HG02840 (cell line): ENCODE results near the gene RSPH4A.
"Not testable (repeated sequence)": the region's sequence is repeated elsewhere in the genome, so short reads cannot be mapped to it uniquely, and the experiment has no call there.

Source experiments
- ATAC-seq: cut with Tn5 transposase; IDR thresholded peaks from one replicate; pipeline ENCODE4 v1.9.1; 2021; ENCODE audit warnings: mild to moderate bottlenecking, moderate library complexity, moderate number of reproducible peaks; ENCODE audit not compliant: unreplicated experiment, low FRiP score

Gene RSPH4A

DNA sequence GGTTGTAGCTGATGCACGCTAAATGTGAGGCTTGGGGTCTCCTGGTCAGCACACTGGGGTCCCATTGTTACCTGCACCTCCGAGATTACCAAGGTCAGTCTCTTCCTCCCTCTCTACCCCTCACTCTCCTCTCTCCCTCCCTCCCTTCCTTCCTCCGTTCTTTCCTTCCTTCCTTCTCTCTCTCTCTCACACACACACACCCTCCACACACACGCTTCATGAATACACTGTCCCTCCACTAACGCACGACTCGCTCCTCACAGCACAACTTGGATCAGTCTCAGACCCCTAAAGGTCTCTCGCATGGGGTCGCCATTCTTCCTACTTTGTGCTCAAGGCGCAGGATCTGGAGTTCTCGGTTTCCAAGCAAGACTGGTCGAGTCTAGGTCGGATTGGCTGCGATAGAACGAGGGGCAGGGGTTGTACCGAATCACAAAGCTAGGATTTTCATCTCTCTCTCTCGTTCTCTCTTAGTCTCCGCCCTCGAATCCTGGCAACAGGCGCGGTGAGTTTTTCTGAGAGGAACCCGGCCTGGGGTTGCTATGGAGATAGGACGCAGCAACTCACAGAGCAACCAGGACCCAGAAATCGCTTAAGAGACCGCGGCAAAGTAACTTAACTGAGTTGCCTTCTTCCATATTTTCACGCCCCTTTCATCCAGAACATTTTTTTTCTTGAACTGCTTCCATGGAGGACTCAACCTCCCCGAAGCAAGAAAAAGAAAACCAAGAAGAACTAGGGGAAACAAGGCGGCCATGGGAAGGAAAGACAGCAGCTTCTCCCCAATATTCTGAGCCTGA, at the start of gene RSPH4A:
TSS of gene RSPH4A (plus strand) at position 543 of the 800 bp plus-strand sequence. CDS start at position 688, 145 bp downstream.
- peak; percentile 99 for ATAC-seq

DNA sequence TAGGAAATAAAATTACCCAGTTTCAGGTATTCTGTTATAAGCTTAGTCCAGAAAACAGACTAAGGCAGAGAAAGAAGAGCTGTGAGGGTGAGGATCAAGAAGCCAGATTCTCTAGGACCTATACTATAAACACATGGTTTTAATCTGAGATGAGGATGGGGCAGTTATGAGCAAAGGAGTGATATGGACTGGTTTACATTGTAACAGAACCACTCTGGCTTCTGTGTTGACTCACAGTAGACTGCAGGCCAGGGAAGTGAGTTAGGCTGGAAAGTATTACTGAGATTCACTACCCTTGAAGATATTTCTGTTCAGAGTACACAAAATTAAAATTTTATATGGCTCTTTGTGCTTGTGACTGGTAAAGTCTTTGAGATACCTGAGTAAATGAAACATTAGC, 48.2 kb upstream of the RSPH4A start:
- ATAC-seq, result no peak

DNA sequence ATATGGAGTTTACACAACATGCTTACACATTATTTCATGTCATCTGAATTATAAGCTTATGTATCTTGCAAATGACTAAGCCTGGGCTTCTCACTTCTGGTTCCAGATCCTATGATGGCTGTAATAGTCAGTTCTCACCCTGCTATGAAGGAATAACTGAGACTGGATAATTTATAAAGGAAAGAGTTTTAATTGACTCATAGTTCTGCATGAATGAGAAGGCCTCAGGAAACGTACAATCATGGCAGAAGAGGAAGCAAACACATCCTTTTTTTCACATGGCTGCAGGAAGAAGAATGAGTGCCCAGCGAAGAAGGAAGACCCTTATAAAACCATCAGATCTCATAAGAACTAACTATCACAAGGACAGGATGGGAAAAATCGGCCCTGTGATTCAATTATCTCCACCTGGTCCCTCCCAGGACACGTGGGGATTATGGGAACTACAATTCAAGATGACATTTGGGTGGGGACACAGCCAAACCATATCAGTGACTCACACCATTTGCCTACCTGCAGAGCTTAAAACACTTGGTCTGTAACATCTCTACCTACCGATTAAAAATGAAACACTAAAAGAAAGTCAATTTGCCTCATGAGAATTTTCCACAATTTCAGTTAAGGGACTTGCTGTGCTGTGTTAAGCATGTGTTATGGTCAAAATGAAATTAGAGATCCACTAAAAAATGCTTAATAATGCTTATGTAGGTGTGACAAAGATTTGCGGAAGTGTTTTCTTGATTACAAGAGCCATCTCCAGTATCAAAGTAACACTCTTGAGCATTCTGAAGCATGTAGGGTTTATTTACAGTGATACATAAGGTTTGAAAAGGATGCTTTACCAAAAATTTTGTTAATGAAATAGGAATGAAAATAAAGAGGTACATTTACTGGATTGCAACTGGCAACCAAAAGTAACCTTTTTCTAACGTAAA, 47.2 kb upstream of the RSPH4A start:
- no peak for ATAC-seq

DNA sequence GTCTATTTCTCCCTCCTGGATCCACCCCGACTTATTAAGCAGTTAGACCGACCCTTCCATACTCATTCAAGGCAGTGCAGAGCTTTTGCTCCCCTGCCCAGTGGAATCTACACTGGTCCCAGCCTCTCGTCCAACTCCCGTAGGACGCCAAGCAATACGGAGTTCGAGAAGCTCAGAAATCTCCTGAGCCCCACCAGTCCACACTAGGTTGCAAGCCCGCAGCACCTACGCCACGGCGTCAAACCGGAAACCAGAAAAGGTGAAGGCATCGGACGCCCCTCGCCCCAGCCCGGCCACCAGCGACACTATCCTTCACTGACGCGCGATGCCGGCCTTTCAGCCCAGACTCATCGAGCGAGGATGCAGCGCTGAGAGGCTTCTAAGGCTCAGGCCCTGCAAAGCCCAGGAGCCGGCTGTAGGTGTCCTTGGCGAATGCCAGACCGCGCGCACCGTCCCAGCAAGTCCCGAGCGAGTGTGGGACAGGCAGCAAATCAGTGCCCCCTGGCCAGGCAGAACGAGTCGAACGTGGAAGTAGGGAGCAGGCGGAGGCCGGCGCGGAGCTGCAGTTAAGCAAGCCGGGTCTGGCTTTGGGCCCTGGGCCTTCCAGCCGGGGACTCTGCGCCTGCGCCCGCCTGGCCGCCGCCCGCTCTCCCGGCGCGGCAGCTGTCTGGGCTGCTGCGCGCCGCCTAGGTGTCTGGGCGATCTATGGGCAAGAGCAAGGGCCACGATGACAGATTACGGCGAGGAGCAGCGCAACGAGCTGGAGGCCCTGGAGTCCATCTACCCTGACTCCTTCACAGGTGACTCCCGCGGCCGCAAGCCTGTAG, 45.2 kb upstream of the RSPH4A start, which contains the start of gene RWDD1:
TSS of gene RWDD1 (plus strand) at position 649 of the 827 bp plus-strand sequence. CDS start at position 728, 79 bp downstream.
- peak; percentile 96 for ATAC-seq

DNA sequence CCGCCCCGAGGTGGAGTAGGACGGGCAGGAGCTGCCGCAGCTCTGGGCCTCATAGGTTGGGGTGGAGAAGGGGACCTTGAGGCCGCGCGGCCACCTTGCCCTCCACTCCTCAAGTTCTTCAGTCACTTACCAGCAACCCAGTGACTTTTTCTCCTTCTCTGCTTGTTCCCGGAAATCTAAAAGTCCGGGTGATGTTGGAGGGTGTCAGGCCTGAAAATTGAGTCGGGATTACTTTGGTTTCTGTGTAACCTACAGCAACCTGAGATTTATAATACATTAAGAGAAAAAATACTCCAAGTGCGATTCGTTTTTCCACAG, 44.6 kb upstream of the RSPH4A start:
- no peak for ATAC-seq

DNA sequence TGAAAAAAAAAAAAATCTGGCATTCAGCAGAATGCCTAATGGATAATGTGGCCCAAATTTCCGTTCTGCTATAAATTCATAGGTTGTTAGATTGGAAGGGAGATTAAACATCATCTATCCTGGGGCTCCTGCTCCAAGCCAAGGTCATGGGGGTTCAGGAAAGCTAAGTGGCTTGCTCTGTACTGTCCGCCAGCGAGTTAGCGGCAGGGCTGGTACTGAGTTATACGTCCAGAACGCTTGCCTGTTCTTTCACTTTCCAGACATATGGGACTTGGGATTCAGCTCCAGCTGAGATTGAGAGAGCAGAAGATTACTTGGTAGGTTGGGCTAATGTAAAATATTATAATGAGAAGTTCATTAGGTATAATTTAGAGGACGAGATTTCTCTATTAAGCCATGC, 44.1 kb upstream of the RSPH4A start:
- no peak for ATAC-seq

DNA sequence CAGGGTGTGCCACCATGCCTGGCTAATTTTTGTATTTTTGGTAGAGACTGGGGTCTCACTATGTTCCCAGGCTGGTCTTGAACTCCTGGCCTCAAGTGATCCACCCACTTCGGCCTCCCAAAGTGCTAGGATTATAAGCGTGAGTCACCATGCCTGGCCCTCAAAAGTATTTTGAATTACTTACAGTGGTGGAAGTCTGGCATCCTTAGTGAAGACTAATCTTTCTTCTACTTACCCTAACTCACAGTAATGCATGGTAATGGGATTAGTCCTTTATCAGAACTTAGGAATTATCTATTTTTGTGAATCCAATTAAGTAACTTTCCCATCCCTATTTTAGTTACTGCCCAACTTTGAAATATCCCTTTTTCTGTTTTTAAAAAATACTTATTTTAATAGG, 41.1 kb upstream of the RSPH4A start:
- no peak for ATAC-seq

DNA sequence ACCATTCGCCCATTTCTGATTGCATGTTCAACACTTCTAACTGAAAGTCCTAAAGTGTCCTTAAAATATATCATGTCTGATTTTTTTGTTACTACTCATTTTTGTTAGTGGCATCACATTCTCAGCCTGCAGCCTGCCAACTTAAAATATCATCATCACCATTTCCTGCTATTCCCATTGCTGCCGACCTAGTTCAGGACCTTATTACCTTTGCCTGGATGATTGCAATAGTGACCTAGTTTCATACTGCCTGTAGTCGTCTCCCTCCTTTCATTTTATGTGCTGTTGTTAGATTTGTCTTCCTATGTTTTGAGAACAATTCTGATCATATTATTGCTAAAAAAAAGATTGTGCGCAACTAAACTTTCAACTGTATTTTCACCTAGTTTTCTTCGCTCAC, 38.8 kb upstream of the RSPH4A start:
- ATAC-seq, result no peak

DNA sequence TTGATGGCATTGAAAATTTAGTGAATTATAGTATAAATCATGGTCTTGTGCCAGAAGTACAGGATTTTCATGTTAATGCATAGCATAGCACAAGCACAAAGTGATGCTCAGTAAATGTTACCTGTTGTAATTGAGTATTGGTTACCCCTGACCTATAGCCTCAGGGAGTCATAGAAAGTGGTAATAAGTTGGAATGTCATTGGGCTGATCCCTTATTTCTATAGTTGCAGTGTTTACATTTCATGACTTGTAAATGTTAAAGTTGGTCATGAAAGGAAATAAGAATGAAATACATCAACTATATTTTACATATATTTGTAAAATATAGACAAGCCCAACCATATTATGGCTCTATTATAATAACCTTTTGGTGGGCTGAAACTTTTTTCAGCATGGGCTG, 37.9 kb upstream of the RSPH4A start:
- no peak for ATAC-seq

DNA sequence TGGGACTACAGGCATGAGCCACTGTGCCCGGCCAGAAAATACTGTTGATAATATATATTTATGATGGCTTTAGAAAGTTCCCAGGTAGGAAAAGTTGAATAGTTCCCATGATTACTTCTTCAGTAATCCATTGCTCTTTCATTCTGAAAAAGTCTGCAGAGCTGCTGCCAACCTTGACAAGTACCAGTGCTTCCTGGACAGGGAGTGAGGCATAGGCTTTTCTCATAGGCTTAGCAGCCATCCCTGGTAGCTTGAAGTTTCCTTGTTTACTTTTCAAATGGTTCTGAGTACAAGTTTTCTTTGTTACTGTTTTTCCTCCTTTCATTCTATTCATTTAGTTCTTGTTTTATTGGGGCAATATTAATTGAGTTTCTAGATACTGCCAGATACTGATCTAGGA, 37.1 kb upstream of the RSPH4A start:
- no peak for ATAC-seq

DNA sequence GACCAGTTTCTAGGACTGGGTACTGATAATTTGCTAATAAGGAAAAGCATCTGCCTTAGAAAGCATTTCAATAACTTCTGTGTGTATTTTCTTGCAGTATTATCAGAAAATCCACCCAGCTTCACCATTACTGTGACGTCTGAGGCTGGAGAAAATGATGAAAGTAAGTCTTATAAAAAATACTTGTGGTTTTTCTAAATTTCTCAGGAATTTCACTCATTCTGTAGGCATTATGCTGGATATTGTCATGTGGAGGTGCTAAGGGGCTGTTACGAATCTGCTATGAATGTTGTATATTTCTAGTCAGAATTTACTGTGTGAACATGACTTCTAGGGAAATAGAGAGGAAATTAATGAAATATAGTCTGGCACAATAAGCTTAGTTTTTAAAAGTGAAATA, 36.1 kb upstream of the RSPH4A start:
- ATAC-seq, result no peak

DNA sequence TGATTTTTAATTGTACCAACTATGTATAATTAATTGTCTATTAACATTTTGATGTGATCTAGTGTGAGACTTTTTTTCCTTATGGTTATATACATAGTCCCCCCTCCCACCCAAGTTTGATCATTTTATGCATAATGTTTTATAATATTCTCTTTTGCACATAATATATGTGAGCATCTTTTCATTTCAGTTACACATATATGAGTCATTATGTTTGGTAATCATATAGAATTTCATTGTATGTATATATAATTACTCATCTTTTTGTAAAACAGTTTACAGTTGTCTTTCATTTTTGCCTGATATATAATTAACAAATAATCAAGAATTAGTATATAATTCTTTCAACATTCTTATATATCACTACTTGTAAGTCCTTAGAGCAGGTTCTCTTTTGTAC, 30.0 kb upstream of the RSPH4A start:
- ATAC-seq, result no peak

DNA sequence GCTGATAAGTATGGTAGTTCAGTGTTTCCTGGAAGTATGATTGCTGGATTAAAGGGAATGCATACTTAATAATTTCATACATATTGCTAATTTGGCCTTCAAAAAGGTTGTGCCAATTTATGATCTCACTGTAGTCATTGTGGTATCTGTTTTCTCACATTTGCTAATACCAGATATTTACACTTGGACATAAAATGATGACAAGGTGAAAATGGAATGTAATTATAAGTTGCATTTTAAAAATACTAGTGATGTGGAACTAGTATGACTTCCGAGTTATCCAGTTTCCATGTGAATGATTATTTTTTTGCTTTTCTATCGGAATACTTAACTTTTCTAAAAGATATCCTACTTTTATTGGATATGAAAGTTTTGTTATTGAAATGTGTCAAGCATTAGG, 29.5 kb upstream of the RSPH4A start:
- no peak for ATAC-seq

DNA sequence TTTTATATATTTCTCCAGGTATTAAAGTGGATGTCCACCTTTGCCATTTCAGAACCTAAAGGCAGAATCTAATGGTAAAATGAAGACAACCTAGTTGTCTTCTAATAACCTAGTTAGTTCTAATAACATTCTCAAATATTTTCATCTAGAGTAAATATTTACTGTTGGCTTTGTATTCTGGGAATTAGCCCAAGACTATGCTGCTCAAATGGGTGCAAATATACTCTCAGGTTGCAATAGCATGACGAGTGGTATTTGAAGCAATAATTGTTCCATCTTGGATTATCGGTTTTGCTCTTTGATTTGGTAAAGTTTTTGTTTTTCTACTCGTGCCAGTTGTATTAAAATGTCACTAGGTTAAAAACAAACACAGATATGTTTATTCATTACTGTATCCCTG, 21.0 kb upstream of the RSPH4A start:
- ATAC-seq, result no peak

DNA sequence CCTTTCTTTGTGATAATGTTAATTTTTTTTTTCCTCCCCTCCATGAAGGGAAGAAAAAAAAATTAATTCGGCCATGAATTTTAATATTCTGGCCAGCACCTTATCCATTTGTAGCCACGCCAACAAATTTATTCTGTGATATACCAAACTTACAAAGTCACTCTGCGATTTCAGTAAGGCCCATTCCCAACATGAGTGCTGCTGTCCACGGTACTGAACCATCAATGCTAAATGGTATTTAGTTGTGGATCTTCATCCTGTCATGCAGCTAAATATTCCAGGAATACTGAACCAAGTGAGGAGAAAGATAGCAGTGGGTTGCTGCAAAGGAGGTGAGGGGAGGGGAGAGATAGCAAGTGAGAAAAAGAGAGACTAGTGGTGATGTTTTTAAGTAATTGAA, 19.5 kb upstream of the RSPH4A start:
- ATAC-seq, result no peak

DNA sequence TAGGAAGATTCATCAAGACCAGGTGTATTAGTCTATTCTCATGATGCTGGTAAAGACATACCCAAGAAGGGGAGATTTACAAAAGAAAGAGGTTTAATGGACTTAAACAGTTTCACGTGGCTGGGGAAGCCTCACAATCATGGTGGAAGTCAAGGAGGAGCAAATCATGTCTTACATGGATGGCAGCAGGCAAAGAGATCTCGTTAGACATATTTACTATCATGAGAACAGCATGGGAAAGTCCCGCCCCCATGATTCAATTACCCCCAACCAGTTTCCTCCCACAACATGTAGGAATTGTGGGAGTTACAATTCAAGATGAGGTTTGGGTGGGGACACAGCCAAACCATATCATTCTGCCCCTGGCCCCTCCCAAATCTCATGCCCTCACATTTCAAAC, 12.4 kb upstream of the RSPH4A start:
- not testable (repeated sequence) for ATAC-seq

DNA sequence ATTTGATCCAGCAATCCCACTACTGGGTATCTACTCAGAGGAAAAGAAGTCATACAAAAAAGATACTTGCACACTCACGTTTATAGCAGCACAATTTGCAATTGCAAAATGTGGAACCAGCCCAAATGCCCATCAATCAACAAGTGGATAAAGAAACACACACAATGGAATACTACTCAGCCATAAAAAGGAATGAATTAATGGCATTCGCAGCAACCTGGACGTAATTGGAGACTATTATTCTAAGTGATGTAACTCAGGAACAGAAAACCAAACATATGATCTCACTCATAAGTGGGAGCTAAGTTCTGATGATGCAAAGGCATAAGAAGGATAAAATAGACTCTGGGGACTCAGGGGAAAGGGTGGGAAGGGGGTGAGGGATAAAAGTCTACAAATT, 11.4 kb upstream of the RSPH4A start:
- not testable (repeated sequence) for ATAC-seq

DNA sequence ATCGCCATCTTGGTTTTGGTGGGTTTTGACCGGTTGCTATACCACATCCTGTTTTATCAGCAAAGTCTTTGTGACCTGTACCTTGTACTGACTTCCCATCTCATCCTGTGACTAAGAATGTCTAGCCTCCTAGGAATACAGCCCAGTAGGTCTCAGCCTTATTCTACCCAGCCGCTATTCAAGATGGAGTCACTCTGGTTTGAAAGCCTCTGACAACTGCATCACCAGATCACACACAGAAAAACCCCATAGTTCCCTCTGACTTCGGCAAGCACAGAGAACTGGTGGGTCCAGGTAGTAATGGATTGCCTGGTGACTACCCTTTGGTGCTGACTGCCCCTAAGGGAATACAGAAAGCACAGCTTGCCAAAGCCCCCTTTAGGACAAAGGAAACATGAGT, 10.3 kb upstream of the RSPH4A start:
- ATAC-seq, result no peak

DNA sequence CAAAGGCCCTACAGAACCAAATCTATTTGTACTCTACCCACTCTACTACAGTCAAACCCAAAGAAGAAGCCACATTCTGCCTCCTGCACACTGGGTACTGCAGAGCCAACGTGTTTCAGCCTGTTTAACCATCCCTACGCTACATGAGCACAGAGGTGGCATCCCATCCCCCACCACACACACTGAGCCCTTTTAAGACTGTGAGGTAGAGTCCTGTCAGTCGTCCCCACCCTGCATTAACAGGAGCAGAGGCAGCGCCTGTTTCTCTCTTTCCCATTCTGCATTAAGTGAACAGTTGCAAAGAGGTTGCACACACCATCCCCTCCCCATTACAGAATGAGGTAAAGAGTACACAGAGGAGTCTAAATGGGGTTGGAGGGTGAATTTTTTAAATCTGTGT, 5.2 kb upstream of the RSPH4A start:
- no peak for ATAC-seq

DNA sequence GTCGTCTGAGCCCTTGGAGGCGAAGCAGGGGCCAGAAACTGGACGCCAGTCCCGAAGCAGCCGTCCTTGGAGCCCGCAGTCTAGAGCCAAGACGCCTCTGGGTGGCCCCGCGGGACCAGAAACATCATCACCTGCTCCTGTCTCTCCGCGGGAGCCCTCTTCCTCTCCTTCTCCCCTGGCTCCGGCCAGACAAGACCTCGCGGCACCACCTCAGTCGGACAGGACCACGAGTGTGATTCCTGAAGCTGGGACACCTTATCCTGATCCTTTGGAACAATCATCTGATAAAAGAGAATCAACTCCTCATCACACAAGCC, 416 bp downstream of the RSPH4A start:
- no peak for ATAC-seq
